Activated B cell treated with CpG ODN at 0.5 μM for 24 hours (primary cell): ENCODE data around the gene CCDC197. TPM values are rescaled to one million over a fixed set of nuclear protein-coding genes. Genes with fewer than 3 reads are reported as not detected.
A peak's percentile ranks its signal among the peaks of the same experiment; 100 is the strongest.

Source experiments
- ATAC-seq: fragments of 200-7000 bp; cut with Tn5 transposase; one replicate; pipeline ENCODE4 v1.10.0; 2021; ENCODE audit warnings: low read depth, mild to moderate bottlenecking, moderate library complexity
- CTCF ChIA-PET: fragments of 350-600 bp; sonication (Branson Sonifier 250); formaldehyde crosslinking; loops from one replicate; lab custom pipeline; 2021; ENCODE audit warnings: antibody characterized with exemption; lab: Charles Lee
- POLR2A ChIA-PET: fragments of 350-600 bp; sonication (Branson Sonifier 250); formaldehyde crosslinking; loops from one replicate; lab custom pipeline; 2021; ENCODE audit warnings: antibody characterized with exemption; lab: Charles Lee
- DNase-seq: peaks from one replicate; pipeline ENCODE4 v3.0.0; 2022
- H3K27ac Mint-ChIP-seq: one replicate; pipeline ENCODE4 v1.8.0; 2020; ENCODE audit warnings: mixed read lengths
- H3K27me3 Mint-ChIP-seq: one replicate; pipeline ENCODE4 v1.8.0; 2021; ENCODE audit warnings: mixed read lengths
- H3K36me3 Mint-ChIP-seq: one replicate; pipeline ENCODE4 v1.8.0; 2021; ENCODE audit warnings: low read depth, mixed read lengths
- H3K4me1 Mint-ChIP-seq: one replicate; pipeline ENCODE4 v1.8.0; 2021; ENCODE audit warnings: mixed read lengths
- H3K4me3 Mint-ChIP-seq: one replicate; pipeline ENCODE4 v1.8.0; 2020; ENCODE audit warnings: mild to moderate bottlenecking, mixed read lengths
- H3K9me3 Mint-ChIP-seq: one replicate; pipeline ENCODE4 v1.8.0; 2020; ENCODE audit warnings: mixed read lengths
- CTCF ChIP-seq: fragments of 200-600 bp; IDR thresholded peaks from one replicate; pipeline ENCODE4 v1.8.0; 2022; ENCODE audit warnings: antibody characterized with exemption, mild to moderate bottlenecking
- intact Hi-C: fragments of 100-400 bp; cut with micrococcal nuclease; formaldehyde crosslinking; loops from one replicate; pipeline ENCODE4 v1.15.1; 2024
- total RNA-seq: library from RNA; stranded (reverse); gene quantifications from 2 replicates; pipeline ENCODE4 v1.2.3, GENCODE V29; 2022

Gene CCDC197
- total RNA-seq, 1 donor from 2014 or later, result not detected

GRCh38 chr14:93989939-93990338, 7.2 kb upstream of the CCDC197 start:
- peaks cover 7% of the 10 kb centered on the region for H3K4me1 Mint-ChIP-seq
- no peaks in the 10 kb centered on the region for H3K36me3 Mint-ChIP-seq
- DNase-seq (no peak), ATAC-seq (peak; percentile 70)
- no peaks in the 10 kb centered on the region for H3K9me3 Mint-ChIP-seq
- ChIA-PET POLR2A (interaction anchor here (0.9 to 2.2 kb wide), 2 partner anchors 11 to 19 kb away, joined by 3 to 8 read pairs; no protein-coding TSS in a partner anchor), CTCF (interaction anchor here (1.3 to 4.5 kb wide), 2 partner anchors 19 to 50 kb away, joined by 3 to 28 read pairs; no protein-coding TSS in a partner anchor)
- peaks cover 24% of the 10 kb centered on the region for H3K27me3 Mint-ChIP-seq
- TF ChIP-seq CTCF, result no peak
- H3K4me3 Mint-ChIP-seq, result no peak overlapping the region
- H3K27ac Mint-ChIP-seq, result no peak overlapping the region
- intact Hi-C loops, result loop anchor here (1.0 kb wide), 1 partner anchor 12 kb away; no protein-coding TSS in a partner anchor

GRCh38 chr14:93991212-93991611, 5.9 kb upstream of the CCDC197 start:
- TF ChIP-seq CTCF, result no peak
- ATAC-seq (no peak), DNase-seq (no peak)
- CTCF ChIA-PET, result interaction anchor here (1.1 to 4.5 kb wide), 5 partner anchors 10 to 51 kb away, joined by 3 to 28 read pairs (median 6); no protein-coding TSS in a partner anchor
- intact Hi-C loops, result no loop called here
- POLR2A ChIA-PET, result interaction anchor here (2.2 kb wide), 1 partner anchor 20 kb away, joined by 8 read pairs; no protein-coding TSS in a partner anchor
- H3K27me3 Mint-ChIP-seq, result peaks cover 22% of the 10 kb centered on the region
- H3K27ac Mint-ChIP-seq, result no peak overlapping the region
- no peaks in the 10 kb centered on the region for H3K36me3 Mint-ChIP-seq
- no peak overlapping the region for H3K4me3 Mint-ChIP-seq
- peaks cover 7% of the 10 kb centered on the region for H3K4me1 Mint-ChIP-seq
- H3K9me3 Mint-ChIP-seq, result no peaks in the 10 kb centered on the region

GRCh38 chr14:93991649-93992048, 5.5 kb upstream of the CCDC197 start:
- Mint-ChIP-seq H3K4me1 (peaks cover 7% of the 10 kb centered on the region), H3K36me3 (no peaks in the 10 kb centered on the region), H3K27ac (no peak overlapping the region), H3K9me3 (no peaks in the 10 kb centered on the region), H3K4me3 (no peak overlapping the region), H3K27me3 (peaks cover 20% of the 10 kb centered on the region)
- DNase-seq, result no peak
- ChIA-PET POLR2A (interaction anchor here (2.2 kb wide), 1 partner anchor 21 kb away, joined by 8 read pairs; no protein-coding TSS in a partner anchor), CTCF (interaction anchor here (1.7 to 4.5 kb wide), 3 partner anchors 10 to 52 kb away, joined by 6 to 28 read pairs (median 8); no protein-coding TSS in a partner anchor)
- ATAC-seq, result no peak
- intact Hi-C loops, result no loop called here
- TF ChIP-seq CTCF, result no peak

- ChIA-PET POLR2A (interaction anchor here (1.9 kb wide), 1 partner anchor 22 kb away, joined by 6 read pairs; no protein-coding TSS in a partner anchor), CTCF (interaction anchor here (1.4 to 4.5 kb wide), 3 partner anchors 11 to 54 kb away, joined by 4 to 28 read pairs (median 8); no protein-coding TSS in a partner anchor)
- Mint-ChIP-seq H3K36me3 (no peaks in the 10 kb centered on the region), H3K27me3 (peaks cover 22% of the 10 kb centered on the region), H3K9me3 (no peaks in the 10 kb centered on the region), H3K4me1 (peaks cover 7% of the 10 kb centered on the region), H3K4me3 (no peak overlapping the region), H3K27ac (no peak overlapping the region)
- ATAC-seq, result no peak
- TF ChIP-seq CTCF, result no peak
- intact Hi-C loops, result no loop called here
- DNase-seq, result no peak
These were observed 3.7 kb upstream of the CCDC197 start for GRCh38 chr14:93993382-93993781.

- H3K27me3 Mint-ChIP-seq, result peaks cover 23% of the 10 kb centered on the region
- H3K27ac Mint-ChIP-seq, result no peak overlapping the region
- no peaks in the 10 kb centered on the region for H3K36me3 Mint-ChIP-seq
- ATAC-seq (peak; percentile 33), DNase-seq (no peak)
- intact Hi-C loops, result no loop called here
- H3K9me3 Mint-ChIP-seq, result no peaks in the 10 kb centered on the region
- peaks cover 2% of the 10 kb centered on the region for H3K4me1 Mint-ChIP-seq
- TF ChIP-seq CTCF, result no peak
- CTCF ChIA-PET, result interaction anchor here (11.8 kb wide), 1 partner anchor 56 kb away, joined by 307 read pairs; no protein-coding TSS in a partner anchor
- no peak overlapping the region for H3K4me3 Mint-ChIP-seq
- POLR2A ChIA-PET, result interaction anchor here (1.0 kb wide), 1 partner anchor 17 kb away, joined by 5 read pairs; no protein-coding TSS in a partner anchor
These were observed 2.0 kb upstream of the CCDC197 start for GRCh38 chr14:93994919-93995682.
